H1 (cell line): ENCODE data around the gene RMDN3. TPM values are rescaled to one million over a fixed set of nuclear protein-coding genes. Genes with fewer than 3 reads are reported as not detected.

Source experiments
- CHD7 ChIP-seq: fragments of 300-600 bp; sonication (generic); IDR thresholded peaks from 2 replicates; pipeline ENCODE4 v1.7.1; 2012; ENCODE audit warnings: low read length, moderate library complexity, mild to moderate bottlenecking, inconsistent platforms; ENCODE audit not compliant: insufficient replicate concordance
- HDAC2 ChIP-seq, 2 experiments: fragments of 300-600 bp in 1 of 2; sonication (generic) in 1 of 2; IDR thresholded peaks; 2 replicates each; pipeline ENCODE4 v1.6.1; 2011 to 2012; ENCODE audit warnings: low read depth in 2 of 2, low read length in 2 of 2, mild to moderate bottlenecking in 2 of 2, moderate library complexity in 2 of 2, borderline replicate concordance in 1 of 2, inconsistent platforms in 1 of 2
- MAX ChIP-seq: IDR thresholded peaks from 2 replicates; pipeline ENCODE4 v1.6.1; 2012; ENCODE audit warnings: inconsistent platforms
- POLR2A ChIP-seq, 2 experiments: IDR thresholded peaks; 1 replicate in 1 of 2; 2 replicates in 1 of 2; pipeline ENCODE4 v1.6.1; 2011; ENCODE audit warnings: low read depth in 2 of 2, low read length in 2 of 2, mild to moderate bottlenecking in 2 of 2; ENCODE audit errors: control extremely low read depth in 1 of 2
- POLR2AphosphoS5 ChIP-seq: IDR thresholded peaks from 2 replicates; pipeline ENCODE4 v1.6.1; 2011; ENCODE audit warnings: low read depth, low read length
- RAD21 ChIP-seq, 2 experiments: IDR thresholded peaks in 1 of 2; conservative IDR thresholded peaks in 1 of 2; 2 replicates each; pipeline ENCODE4 v1.6.1; 2011; ENCODE audit warnings: low read depth in 2 of 2, low read length in 2 of 2, improper control_type of control experiment in 1 of 2, inconsistent platforms in 1 of 2, mild to moderate bottlenecking in 1 of 2, moderate library complexity in 1 of 2
- RFX5 ChIP-seq: IDR thresholded peaks from 2 replicates; pipeline ENCODE4 v1.6.1; 2011; ENCODE audit warnings: low read depth, low read length, improper control_type of control experiment, borderline replicate concordance
- polyA plus RNA-seq, 7 experiments: library from polyadenylated mRNA; depleted of rRNA in 3 of 7; stranded (reverse) in 5 of 7; unstranded in 2 of 7; fragments of >200 nt in 5 of 7; fragments of 200-250 nt in 2 of 7; gene quantifications; 1 replicate in 5 of 7; 2 replicates in 1 of 7; 4 replicates in 1 of 7; pipeline versions ENCODE4 v1.2.1 to v1.2.3, GENCODE V29; 2011 to 2013; ENCODE audit warnings: missing spikeins in 2 of 7, mixed read lengths in 2 of 7
- total RNA-seq: library from RNA; stranded (reverse); fragmentation: NEBNext Ultra II Directional; extraction: Animal tissue kit (Norgen Biotek cat#: 25700); gene quantifications from 2 replicates; pipeline ENCODE4 v1.2.1, GENCODE V29; 2021

Gene RMDN3
- total and polyA plus RNA-seq, 2 of the 8 experiments (the other 6 are each of a cell fraction or from before 2014, with no cell fraction given) = 10.8 to 24.1 TPM

GRCh38 chr15:40754574-40754882, 526 bp downstream of the RMDN3 start (continued):
- TF ChIP-seq POLR2AphosphoS5 = no peak
- TF ChIP-seq HDAC2 (IDR thresholded peaks at IDR 0.05; ENCODE audit: borderline replicate concordance in 1 of 2, low read depth in 2 of 2, low read length in 2 of 2) = no peak
- no peak for TF ChIP-seq MAX
- TF ChIP-seq RAD21 (IDR thresholded peaks at IDR 0.05 in 1 of 2, conservative IDR thresholded peaks at IDR 0.05 in 1 of 2; ENCODE audit: low read depth in 2 of 2, low read length in 2 of 2) = no peak
- TF ChIP-seq RFX5 = no peak
- TF ChIP-seq CHD7 = no peak
- TF ChIP-seq POLR2A (IDR thresholded peaks at IDR 0.05; ENCODE audit: control extremely low read depth in 1 of 2, low read depth in 2 of 2, low read length in 2 of 2) = no peak
